HG02798 (cell line): ENCODE measurements around the gene SHISA7.

Experiments used
- ATAC-seq: cut with Tn5 transposase; IDR thresholded peaks from one replicate; pipeline ENCODE4 v1.9.1; 2021; ENCODE audit warnings: mild to moderate bottlenecking; ENCODE audit not compliant: unreplicated experiment, poor library complexity

Gene SHISA7

GRCh38 chr19:55482156-55482961, 39.3 kb upstream of the SHISA7 start:
- no peak for ATAC-seq

DNA sequence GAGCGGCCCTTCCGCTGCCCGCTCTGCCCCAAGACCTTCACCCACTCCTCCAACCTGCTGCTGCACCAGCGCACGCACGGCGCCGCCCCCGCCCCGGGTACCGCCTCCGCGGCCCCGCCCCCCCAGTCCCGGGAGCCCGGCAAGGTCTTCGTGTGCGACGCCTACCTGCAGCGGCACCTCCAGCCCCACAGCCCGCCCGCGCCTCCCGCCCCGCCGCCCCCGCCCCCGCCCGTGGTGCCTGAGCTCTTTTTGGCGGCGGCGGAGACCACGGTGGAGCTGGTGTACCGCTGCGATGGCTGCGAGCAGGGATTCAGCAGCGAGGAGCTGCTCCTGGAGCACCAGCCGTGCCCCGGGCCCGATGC, 38.7 kb upstream of the SHISA7 start:
- ATAC-seq: no peak

- ATAC-seq: no peak
These were observed 38.2 kb upstream of the SHISA7 start for GRCh38 chr19:55481148-55481793.

GRCh38 chr19:55479451-55480230, 36.5 kb upstream of the SHISA7 start:
- ATAC-seq: no peak

GRCh38 chr19:55479045-55479444, 35.9 kb upstream of the SHISA7 start:
- no peak for ATAC-seq

DNA sequence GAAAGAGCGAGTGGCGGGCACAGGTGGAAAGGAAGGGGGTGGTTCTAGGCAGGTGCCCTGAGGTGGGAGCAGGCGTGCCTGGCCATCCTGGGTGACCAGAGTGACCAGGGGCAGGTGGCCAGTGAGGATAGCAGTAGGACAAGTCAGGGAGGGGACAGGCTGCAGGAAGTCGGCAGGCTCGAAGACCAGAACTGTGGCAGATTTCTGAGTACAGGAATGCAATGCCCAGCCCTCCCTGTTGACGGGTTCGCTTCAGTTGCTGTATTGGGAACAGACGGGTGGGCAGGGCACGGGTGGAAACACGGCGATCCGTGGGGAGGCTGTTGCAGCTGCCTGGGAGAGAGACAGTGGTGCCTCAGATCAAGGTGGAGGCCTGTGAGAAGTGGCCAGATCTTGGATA, 35.3 kb upstream of the SHISA7 start:
- ATAC-seq: no peak

DNA sequence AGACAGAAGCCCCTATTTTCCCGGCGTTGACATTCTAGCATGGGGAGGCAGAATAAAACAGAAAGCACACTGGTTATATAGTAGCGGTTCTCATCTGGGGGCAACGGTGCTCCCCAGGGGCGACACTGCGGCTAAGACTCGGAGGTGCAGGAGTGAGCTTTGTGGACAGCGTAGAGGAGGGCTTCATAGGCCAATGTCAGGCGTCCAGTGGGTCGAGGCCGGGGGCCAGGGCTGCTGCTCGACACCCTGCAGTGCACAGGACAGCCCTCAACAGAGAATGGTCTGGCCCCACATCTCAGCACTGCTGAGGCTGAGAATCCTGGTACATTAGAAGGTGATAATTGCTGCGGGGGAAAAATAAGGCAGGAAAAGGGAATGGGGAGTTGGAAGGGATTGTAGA, 34.8 kb upstream of the SHISA7 start:
- ATAC-seq: no peak

GRCh38 chr19:55476100-55476775, 33.1 kb upstream of the SHISA7 start, which contains the start of gene ZNF628:
Gene ZNF628 (plus strand): TSS chr19:55476617. CDS start chr19:55479911, 3,294 bp downstream.
- ATAC-seq: peak; percentile 94

DNA sequence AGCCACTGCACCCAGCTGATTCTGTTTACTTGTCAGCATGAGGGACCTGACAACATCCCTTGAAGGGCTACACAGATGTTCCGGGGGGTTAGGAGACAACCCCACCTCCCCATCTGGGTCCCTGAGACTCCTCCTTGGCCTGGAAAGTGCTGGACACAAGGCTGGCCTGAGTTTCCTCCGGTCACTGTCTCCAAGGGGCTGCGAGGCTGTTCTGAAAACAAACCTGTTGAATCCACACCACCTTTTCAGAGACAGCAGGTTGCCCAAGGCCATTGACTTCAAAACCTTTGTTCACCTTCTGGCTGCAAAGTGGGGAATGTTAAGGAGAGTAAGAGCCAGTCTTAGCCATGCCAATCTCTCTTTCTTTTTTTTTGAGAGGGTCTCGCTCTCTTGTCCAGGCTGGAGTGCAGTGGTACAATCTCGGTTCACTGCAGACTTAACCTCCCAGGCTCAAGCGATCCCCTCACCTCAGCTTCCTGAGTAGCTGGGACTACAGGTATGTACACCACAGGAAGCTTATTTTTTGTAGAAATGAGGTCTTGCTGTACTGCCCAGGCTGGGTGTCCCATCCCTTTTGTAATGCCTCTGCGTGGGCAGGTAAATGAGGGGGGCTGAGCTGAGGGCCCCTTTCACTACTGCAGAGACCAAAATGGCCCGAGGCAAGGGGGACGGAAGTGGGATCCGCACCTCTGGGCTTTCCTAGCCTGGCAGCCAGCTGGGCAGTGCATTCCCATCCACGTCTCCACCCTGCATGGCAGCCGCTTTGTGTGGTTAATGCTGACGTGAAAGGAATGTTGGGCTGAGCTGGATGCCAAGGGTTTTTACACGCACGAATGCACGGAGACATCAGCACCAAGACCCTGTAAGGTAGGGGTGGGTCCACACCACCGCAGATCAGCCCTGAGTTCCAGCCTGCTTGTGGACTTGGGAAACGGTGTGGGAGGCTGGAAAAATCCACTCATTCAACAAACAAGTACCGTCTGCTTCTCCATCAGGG, 31.5 kb upstream of the SHISA7 start:
- ATAC-seq: no peak

GRCh38 chr19:55473225-55474012, 30.3 kb upstream of the SHISA7 start:
- no peak for ATAC-seq

- no peak for ATAC-seq
These were observed 29.4 kb upstream of the SHISA7 start for GRCh38 chr19:55472463-55472862.

DNA sequence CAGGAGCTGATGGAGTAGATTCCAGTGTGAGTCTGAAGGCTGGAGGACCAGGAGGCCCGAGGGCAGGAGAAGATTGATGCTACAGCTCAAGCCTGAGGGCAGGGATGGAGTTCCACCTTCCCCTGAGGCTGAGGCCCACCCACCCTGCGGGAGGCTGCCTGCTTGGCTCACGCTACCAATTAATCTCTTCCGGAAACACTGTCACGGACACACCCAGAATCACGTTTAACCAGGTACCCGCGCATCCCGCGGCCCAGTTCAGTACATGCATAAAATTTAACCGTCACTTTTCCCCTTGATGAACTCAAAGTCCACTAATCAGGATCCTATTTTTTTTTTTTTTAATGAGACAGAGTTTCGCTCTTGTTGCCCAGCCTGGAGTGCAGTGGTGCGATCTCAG, 28.2 kb upstream of the SHISA7 start:
- no peak for ATAC-seq

DNA sequence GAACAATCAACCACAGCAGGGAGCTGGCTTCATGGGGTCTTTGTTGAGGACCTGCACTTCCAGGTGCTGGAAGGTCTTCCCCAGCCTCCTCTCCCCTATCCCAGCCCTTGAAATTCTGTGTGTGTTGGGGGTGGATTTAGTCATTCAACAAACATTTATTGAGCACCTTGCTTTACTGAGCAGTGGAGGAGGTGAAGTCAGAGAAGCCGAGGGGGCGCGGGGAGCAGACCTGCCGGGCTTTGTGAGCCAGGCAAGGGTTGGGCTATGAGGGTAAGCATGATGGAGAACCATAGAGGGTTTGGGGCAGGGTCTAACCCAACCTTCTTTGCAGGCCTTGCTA, 24.9 kb upstream of the SHISA7 start:
- ATAC-seq: no peak

DNA sequence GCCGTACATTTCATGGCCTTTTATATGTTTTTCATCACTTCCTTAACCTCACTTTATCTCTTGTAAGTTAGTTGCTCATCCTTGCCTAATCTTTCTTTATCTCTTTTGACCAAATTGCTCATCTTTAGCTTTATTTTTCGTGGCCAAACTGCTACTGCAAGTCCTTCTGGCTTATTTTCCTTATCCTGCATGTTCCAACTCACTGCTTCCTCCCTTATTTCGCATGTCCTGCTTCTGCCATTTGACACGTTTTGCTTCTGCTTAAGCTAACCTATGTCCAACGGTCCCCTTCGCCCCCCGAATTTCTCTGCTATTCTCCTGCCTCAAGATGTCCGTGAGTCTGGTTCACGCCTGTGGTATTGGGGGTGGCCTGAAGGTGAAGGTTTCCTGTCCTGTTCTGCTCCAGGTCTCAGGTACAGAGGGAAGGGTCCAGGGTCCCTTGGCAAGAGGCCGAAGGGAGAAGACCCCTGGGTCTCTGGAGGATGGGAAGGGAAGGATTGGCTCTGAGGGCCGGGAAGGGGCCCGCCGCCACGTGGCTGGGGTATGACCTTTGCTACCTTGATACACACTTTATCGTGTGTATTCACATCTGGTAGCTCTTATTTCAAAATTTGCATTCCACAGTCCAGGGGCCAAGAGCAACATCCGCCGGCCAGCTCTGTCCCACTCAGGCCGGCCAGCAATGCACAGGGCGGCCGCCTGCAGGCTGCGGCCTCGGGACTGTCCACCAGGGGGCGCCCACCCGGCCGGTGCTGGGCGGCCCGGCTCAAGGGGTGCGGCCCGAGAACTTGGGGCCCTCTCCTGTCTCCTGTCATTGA, 24.3 kb upstream of the SHISA7 start:
- peak; percentile 85 for ATAC-seq

DNA sequence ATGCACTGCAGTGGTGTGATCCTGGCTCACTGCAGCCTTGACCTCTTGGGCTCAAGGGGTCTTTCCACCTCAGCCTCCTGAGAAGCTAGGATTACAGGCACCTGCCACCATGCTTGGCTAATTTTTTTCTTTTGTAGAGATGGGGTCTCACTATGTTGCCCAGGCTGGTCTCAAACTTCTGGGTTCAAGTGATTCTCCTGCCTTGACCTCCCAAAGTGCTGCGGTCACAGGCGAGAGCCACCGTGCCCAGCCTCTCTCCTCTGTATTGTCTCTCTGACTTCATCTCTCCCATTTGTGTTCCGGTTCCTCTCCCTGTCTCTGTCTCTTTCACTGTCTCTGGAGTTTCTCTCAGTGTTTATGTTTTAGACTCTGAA, 23.1 kb upstream of the SHISA7 start:
- no peak for ATAC-seq

DNA sequence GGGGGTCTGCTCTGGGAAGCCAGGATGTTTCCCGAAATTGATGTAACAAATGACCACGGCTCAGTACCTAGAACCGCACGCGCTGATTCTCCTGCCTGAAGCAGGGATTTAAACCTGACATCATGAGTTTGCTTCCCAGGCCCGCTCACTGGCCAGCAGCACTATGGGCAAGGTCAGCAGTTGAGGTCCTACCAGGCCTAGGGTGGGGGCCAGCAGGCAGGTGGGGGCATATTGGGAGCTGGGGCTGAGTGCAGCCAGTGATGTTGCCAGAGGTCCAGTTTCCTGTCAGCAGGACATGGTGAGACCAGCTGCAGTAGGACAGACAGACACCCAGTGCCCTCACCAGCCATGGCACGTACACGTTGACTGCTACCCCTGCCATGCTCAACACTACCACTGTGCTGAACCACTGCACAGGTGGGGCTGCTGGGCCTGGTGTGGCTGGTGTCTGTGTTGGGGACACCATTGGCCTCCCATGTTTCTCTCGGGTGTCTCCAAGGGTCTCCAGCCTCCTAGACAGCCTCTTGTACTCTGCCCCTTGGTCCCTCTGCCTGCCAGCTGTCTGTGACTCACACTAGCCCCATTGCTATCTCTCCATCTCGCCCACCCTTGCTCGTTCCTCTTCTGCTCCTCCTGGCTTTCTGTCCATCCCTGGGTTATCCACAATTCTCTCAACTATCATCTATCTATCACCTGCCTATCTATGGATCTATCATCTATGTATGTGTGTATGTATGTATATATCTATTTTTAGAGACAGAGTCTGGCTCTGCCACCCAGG, 22.6 kb upstream of the SHISA7 start:
- no peak for ATAC-seq

DNA sequence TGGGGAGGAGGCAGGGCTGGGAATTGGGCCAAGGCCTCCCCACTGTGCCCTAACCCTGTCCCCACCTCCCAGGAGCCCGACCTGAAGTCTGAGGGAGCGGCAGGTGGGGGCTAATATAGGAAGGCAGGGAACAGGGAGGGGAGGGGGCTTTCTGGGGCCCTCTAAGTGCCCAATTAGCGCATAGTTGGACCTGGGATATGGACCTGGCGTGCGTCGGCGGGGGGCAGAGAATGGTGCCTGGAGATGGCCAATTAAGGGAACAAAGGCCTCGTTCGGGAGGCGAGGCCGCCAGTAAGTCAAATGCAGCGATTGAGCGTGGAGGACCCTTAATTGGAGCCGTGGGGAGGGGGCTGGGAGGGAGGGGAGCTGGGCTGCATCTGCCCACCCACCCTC, 21.6 kb upstream of the SHISA7 start, which contains the start of gene C19orf85:
Gene C19orf85, minus strand, starts transcription at position 90 of the 393 bp plus-strand sequence. CDS start 197 bp downstream, outside the sequence.
- no peak for ATAC-seq
